ENCODE data around the gene ADAM10.

ADAM10 gene

DNA sequence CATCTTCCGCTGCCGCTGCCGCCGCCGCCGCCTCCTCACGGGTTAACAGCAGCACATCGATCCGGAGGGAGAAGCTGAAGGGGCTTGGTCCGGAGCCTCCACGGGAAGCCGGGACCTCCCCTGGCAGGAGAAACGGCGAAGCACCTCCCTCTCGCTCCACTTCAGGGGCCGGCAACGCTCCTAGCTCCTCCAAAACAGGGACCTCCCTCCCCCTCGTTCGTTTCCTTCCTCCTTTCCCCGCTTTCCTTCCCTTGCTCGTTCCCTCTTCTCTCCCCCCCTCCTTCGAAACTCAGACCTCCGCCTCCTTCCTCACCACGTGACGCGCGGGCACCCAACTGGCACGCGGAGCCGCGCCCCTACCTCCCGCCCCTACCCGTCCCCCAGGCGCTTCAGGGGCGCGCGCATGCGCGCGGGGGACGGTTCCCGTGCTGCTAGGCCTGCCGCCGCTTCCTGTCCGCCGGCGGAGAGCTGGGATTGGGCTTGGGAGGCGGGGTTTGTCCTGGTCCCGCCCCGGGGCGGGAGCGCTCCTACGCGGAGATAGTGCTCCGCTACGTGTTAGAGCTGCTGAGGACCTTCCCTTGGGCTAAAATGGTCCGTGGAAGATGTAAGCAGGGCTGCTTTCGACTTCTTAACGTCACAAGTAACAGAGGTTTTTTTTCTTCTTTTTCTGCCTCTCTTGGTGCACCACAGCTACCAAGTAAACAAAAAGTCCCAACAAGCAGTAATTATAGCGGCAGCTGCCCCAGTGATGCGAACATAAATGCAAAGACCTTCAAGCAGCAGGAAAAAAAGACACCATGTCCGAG lies at the start of gene ADAM10:
ADAM10 (minus strand) TSS at position 176 of the 806 bp plus-strand sequence; CDS start at position 3, 173 bp downstream.
- Histone ChIP-seq H2AFZ (peak within 1 kb of the TSS; percentile 78), H3K4me2 (ENCODE audit: low read length) (peak within 1 kb of the TSS; percentile 74), H3K36me3 (ENCODE audit: control insufficient read depth, insufficient read depth, low read length) (no peaks in the 10 kb centered on the region), H3K9me3 (ENCODE audit: control insufficient read depth, low read length) (no peaks in the 10 kb centered on the region), H3K4me3 (ENCODE audit: low read depth, low read length) (peak within 1 kb of the TSS; percentile 75), H3K79me2 (peaks cover 13% of the 10 kb centered on the region), H3K27ac (peak within 1 kb of the TSS; percentile 83), H3K4me1 (no peaks in the 10 kb centered on the region), H3K9ac (peak within 1 kb of the TSS; percentile 37), H3K27me3 (ENCODE audit: control insufficient read depth, insufficient read depth, low read length) (no peaks in the 10 kb centered on the region)
- no peak for TF ChIP-seq CTCF (IDR thresholded peaks at IDR 0.05)

- TF ChIP-seq CTCF (IDR thresholded peaks at IDR 0.05) = no peak
- no peaks in the 10 kb centered on the region for H3K36me3 ChIP-seq (ENCODE audit: control insufficient read depth, insufficient read depth, low read length)
- H3K27ac ChIP-seq = no peak overlapping the region
- no peak overlapping the region for H3K4me2 ChIP-seq (ENCODE audit: low read length)
- H3K4me1 ChIP-seq = no peaks in the 10 kb centered on the region
- H3K9ac ChIP-seq = no peak overlapping the region
- no peaks in the 10 kb centered on the region for H3K79me2 ChIP-seq
- no peak overlapping the region for H2AFZ ChIP-seq
- no peaks in the 10 kb centered on the region for H3K27me3 ChIP-seq (ENCODE audit: control insufficient read depth, insufficient read depth, low read length)
- H3K4me3 ChIP-seq (ENCODE audit: low read depth, low read length) = no peak overlapping the region
- no peaks in the 10 kb centered on the region for H3K9me3 ChIP-seq (ENCODE audit: control insufficient read depth, low read length)
Observed at GRCh38 chr15:58797505-58797904, 48.0 kb upstream of the ADAM10 start.

GRCh38 chr15:58795825-58796224 lies 46.3 kb upstream of the ADAM10 start:
- Histone ChIP-seq H3K9me3 (ENCODE audit: control insufficient read depth, low read length) (no peaks in the 10 kb centered on the region), H3K4me3 (ENCODE audit: low read depth, low read length) (no peak overlapping the region), H3K9ac (no peak overlapping the region), H3K79me2 (no peaks in the 10 kb centered on the region), H3K4me2 (ENCODE audit: low read length) (no peak overlapping the region), H3K36me3 (ENCODE audit: control insufficient read depth, insufficient read depth, low read length) (no peaks in the 10 kb centered on the region), H3K4me1 (no peaks in the 10 kb centered on the region), H3K27ac (no peak overlapping the region), H3K27me3 (ENCODE audit: control insufficient read depth, insufficient read depth, low read length) (no peaks in the 10 kb centered on the region), H2AFZ (no peak overlapping the region)
- TF ChIP-seq CTCF (IDR thresholded peaks at IDR 0.05) = no peak

DNA sequence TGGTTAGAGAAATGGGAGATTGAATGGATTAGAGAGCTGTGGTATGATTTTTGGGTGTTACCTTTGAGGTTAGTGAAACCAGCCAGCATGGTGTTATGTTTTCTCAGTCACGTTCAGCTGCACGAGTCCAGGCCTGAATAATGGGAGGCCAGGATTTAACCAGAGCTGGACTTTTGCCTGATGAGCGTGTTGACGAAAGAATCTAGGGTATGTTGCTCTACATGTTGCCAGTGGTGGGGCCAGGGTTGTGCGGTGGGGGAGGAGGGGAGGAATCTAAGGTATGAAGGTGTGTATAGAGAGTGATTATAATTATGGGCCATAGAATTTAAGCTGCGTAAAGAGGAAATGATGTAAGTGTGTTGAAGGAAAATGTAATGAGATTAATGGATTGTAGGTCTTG lies 44.4 kb upstream of the ADAM10 start:
- no peak for TF ChIP-seq CTCF (IDR thresholded peaks at IDR 0.05)
- Histone ChIP-seq H3K4me3 (ENCODE audit: low read depth, low read length) (no peak overlapping the region), H3K9ac (no peak overlapping the region), H3K27me3 (ENCODE audit: control insufficient read depth, insufficient read depth, low read length) (no peaks in the 10 kb centered on the region), H3K27ac (no peak overlapping the region), H3K4me2 (ENCODE audit: low read length) (no peak overlapping the region), H3K36me3 (ENCODE audit: control insufficient read depth, insufficient read depth, low read length) (no peaks in the 10 kb centered on the region), H3K79me2 (no peaks in the 10 kb centered on the region), H2AFZ (no peak overlapping the region), H3K9me3 (ENCODE audit: control insufficient read depth, low read length) (no peaks in the 10 kb centered on the region), H3K4me1 (no peaks in the 10 kb centered on the region)

All from parathyroid adenoma (tissue), 2 donors.